GM12878 (cell line): Measurements from ENCODE around the gene SLC25A48. TPM values are rescaled to one million over a fixed set of nuclear protein-coding genes. Genes with fewer than 3 reads are reported as not detected.

Source experiments
- JUND ChIP-seq: IDR thresholded peaks from 2 replicates; pipeline ENCODE4 v1.6.1; 2012; ENCODE audit warnings: low read depth, mild to moderate bottlenecking, low read length, improper control_type of control experiment, moderate library complexity
- MTA3 ChIP-seq: IDR thresholded peaks from 2 replicates; pipeline ENCODE4 v1.6.1; 2012; ENCODE audit warnings: low read length, inconsistent platforms, borderline replicate concordance
- PAX8 ChIP-seq: fragments of 450-650 bp; IDR thresholded peaks from 2 replicates; pipeline ENCODE4 v1.6.1; 2017; ENCODE audit warnings: mild to moderate bottlenecking, moderate library complexity
- POU2F2 ChIP-seq: IDR thresholded peaks from 3 replicates; pipeline ENCODE4 v1.6.1; 2011; ENCODE audit warnings: low read depth, mild to moderate bottlenecking, low read length, borderline replicate concordance
- SMC3 ChIP-seq: IDR thresholded peaks from 2 replicates; pipeline ENCODE4 v1.6.1; 2011; ENCODE audit warnings: low read length, improper control_type of control experiment, borderline replicate concordance
- TBL1XR1 ChIP-seq: IDR thresholded peaks from 2 replicates; pipeline ENCODE4 v1.6.1; 2012; ENCODE audit warnings: low read depth, low read length, improper control_type of control experiment
- polyA plus RNA-seq, 11 experiments: library from polyadenylated mRNA; depleted of rRNA in 4 of 11; unstranded in 6 of 11; stranded (reverse) in 5 of 11; fragments of >200 nt; fragmentation: Nextera tagmentation in 4 of 11; fragmentation: Illumina TruSeq in 1 of 11; extraction: Ambion mirVana in 4 of 11; extraction: Trizol in 1 of 11; gene quantifications; 1 replicate in 1 of 11; 2 replicates in 10 of 11; pipeline versions ENCODE4 v1.2.1 to v1.2.3, GENCODE V29; 2011 to 2016; ENCODE audit warnings: inconsistent platforms in 2 of 11, missing spikeins in 2 of 11, low read depth in 1 of 11
- total RNA-seq, 4 experiments: library from RNA; depleted of rRNA in 3 of 4; stranded (reverse); fragments of >200 nt in 3 of 4; fragmentation: Illumina TruSeq in 1 of 4; extraction: Trizol in 1 of 4; gene quantifications; 2 replicates each; pipeline versions ENCODE4 v1.2.1 to v1.2.3, GENCODE V29; 2013 to 2021
- TF ChIP-seq, protein P1 (sequence below): fragments of 450-650 bp; formaldehyde crosslinking; IDR thresholded peaks from 2 replicates; pipeline ENCODE4 v1.5.0; 2022; ENCODE audit warnings: mild to moderate bottlenecking, missing genetic modification characterization
- TF ChIP-seq, protein P2 (sequence below): IDR thresholded peaks from 2 replicates; pipeline ENCODE4 v1.6.1; 2011; ENCODE audit warnings: borderline replicate concordance, low read depth, mild to moderate bottlenecking, moderate library complexity, mixed read lengths, low read length; ENCODE audit not compliant: insufficient read depth; ENCODE audit errors: extremely low read length

SLC25A48 gene
- total and polyA plus RNA-seq, 10 of the 15 experiments (the other 5 are each of a cell fraction or from before 2014, with no cell fraction given), result 0.06 TPM; not detected in 9

DNA sequence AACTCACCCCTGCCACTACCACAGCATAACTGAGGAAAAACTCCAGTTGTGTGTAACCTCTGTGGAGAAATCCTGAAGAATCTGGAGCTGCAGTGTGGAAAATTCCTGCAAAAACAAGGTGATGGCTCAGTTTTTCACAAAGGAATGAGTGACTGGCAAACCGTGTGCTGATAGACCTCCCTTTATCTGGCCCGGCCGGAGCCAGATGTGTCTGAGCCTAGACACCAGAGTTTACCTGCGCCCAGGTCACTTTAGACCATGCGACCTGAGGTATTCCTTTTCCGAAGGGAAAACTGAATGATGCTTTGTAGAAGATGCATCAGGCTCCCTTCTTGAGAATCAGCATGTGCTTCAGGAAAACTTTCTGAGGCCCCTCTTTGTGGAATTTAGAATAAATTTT is 16.2 kb downstream of the SLC25A48 start (continued):
- TF ChIP-seq TBL1XR1 (no peak), JUND (no peak), SMC3 (no peak), POU2F2 (no peak), MTA3 (no peak), PAX8 (no peak)
- TF ChIP-seq, protein P1, sequence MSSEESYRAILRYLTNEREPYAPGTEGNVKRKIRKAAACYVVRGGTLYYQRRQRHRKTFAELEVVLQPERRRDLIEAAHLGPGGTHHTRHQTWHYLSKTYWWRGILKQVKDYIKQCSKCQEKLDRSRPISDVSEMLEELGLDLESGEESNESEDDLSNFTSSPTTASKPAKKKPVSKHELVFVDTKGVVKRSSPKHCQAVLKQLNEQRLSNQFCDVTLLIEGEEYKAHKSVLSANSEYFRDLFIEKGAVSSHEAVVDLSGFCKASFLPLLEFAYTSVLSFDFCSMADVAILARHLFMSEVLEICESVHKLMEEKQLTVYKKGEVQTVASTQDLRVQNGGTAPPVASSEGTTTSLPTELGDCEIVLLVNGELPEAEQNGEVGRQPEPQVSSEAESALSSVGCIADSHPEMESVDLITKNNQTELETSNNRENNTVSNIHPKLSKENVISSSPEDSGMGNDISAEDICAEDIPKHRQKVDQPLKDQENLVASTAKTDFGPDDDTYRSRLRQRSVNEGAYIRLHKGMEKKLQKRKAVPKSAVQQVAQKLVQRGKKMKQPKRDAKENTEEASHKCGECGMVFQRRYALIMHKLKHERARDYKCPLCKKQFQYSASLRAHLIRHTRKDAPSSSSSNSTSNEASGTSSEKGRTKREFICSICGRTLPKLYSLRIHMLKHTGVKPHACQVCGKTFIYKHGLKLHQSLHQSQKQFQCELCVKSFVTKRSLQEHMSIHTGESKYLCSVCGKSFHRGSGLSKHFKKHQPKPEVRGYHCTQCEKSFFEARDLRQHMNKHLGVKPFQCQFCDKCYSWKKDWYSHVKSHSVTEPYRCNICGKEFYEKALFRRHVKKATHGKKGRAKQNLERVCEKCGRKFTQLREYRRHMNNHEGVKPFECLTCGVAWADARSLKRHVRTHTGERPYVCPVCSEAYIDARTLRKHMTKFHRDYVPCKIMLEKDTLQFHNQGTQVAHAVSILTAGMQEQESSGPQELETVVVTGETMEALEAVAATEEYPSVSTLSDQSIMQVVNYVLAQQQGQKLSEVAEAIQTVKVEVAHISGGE (CRISPR knock-in tag), result no peak
- TF ChIP-seq, protein P2, sequence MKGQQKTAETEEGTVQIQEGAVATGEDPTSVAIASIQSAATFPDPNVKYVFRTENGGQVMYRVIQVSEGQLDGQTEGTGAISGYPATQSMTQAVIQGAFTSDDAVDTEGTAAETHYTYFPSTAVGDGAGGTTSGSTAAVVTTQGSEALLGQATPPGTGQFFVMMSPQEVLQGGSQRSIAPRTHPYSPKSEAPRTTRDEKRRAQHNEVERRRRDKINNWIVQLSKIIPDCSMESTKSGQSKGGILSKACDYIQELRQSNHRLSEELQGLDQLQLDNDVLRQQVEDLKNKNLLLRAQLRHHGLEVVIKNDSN, result no peak
